ENCODE data around the gene ZNF618.

The ZNF618 gene

DNA sequence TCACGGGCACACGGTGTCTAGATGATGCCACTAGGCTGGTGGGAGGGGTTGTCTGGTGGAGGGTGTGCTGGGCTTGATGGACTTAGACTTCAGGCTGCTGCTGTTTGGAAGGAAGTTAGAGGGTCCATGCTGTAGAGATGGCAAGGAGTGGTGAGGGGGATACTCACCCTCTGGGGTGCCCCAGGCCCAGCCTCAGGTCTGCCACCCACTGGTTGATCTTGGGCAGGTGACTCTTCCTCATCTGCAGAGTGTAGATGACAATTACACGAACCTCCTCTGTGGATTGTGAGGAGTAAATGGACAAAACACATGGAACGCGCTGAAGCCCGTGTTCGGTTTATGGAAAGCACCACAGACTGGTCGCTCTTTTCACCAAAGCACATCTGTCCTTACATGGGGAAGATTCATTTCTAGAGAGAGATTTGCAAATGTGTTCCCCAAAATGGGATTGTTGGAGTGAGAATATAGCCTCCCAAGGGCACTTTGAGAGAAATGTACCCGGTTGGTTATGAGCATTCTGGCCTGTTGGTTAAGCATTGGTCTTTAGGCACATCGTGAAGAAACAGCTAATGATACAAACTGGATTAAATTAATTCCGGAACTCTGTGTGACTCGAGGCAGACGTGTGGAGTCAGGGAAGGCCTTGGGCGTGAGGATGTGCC, 58.2 kb downstream of the ZNF618 start:
- DNase-seq (ENCODE audit: low spot score): no peak

- no peak for DNase-seq (ENCODE audit: low spot score)
Observed at GRCh38 chr9:113934829-113935676, 58.9 kb downstream of the ZNF618 start.

GRCh38 chr9:113935677-113936380, 59.7 kb downstream of the ZNF618 start:
- no peak for DNase-seq (ENCODE audit: low spot score)

DNA sequence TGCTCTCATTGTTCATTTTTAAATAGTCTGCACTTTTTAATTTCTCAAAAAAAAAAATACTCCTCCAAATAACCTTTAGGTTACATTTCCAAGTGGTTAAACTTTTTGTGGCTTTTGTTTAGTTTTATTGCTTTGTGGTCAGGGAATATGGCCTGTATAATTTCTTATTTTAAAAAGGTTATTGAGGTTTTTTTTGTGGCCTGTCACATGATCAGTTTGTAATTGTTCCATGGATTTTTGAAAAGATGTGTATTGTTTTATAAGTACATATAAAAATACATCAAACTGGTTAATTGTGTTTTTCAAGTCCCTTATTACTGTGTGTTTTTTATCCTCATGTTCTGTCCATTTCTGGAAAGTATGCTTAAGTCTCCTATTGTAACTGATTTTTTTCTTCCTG, 64.0 kb downstream of the ZNF618 start:
- no peak for DNase-seq (ENCODE audit: low spot score)

DNA sequence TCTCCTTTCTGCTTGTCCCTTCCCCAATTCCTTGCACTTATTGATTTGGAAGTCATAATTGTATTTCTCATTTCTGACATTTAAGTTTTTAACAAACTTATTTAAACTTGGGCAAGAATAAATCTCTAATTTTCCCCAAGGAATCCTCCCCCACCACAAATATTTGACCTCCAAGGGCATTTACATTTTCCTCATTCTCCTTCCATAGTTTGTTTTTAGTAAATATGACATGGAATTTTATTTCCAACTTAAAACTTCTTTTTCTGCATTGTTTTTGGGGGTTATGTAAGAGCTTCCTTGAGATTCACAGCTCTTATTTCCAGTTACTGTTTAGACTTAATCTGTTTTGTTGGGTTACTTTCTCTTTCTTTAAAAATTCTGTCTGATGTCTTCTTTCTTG, 64.9 kb downstream of the ZNF618 start:
- no peak for DNase-seq (ENCODE audit: low spot score)

DNA sequence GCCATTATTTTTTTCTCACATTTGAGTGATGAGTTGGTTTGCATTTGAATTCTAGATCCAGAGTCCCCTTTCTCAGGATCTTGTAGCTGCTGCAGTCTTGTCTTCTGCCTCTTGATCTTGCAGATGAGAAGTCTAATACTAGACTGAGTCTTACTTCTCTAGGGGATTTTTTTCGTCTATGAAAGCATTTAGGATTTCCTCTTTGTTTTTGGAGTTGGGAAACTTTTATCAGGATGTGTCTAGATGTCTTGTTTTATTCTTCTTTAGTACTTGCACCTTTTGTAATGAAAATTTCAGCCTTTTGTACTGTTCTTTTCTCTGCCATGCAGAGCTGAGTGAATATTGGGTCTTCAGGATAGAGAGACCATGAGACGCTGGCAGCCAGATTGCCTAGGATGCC, 65.4 kb downstream of the ZNF618 start:
- no peak for DNase-seq (ENCODE audit: low spot score)

DNA sequence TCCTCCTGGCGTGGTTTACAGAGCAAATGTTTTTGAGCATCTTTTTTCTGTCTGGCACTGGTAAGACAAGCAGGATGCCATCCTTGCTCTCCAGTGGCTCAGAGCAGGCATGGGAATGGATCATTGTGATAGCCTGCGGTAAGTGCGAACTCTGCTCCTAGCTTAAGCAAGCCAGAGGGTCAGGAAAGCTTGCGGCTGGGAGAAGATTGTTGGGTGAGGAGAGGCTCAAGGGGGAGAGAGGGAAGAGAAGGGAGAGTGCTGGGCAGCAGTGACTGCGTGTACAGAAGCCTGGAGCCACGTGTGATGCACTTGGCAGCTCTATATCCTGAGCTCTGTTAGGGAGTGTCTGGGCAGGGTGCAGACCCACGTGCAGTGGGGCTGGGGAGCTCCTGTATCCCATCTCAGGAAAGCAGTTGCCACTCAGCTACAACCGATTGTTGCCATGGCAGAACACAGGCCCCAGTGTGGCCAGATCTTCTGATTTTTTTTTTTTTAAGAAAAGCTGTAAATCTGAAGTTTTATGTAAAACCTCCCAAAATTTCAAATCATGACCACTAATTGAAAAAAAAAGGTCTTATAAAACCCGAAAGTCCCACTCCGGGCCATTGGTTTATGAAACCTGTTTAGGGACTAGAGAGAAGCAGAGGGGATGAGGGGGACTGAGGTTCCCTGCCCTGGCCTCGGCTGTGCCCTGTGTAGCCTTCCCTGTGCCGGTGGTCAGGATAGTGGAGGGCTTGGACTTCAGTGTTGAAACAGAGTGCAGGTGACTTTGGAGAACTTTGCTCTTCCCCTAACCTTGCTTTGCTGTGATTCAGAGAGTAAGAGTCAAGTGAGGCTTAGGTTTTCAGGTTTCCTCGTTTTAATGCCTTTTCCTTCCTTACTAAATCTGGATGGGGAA, 67.3 kb downstream of the ZNF618 start:
- no peak for DNase-seq (ENCODE audit: low spot score)

DNA sequence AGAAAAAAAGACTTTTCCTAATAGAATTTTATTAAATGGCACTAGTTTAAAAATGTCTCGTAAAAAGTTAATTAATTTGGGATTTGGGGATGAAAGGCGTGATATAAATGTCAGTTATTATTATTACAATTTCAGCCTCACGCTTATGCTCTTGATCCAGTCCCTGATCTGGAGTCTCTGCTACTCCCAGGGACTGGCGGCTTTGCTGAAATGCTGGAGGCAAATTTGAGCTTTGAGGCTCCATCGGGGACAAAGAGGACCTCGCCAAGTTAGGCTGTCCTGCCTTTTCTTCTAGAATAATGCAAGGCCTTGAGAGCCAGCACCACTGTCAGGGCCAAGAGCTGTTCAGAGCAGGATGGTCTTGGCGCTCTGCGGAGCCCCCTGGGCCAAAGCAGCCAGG, 69.7 kb downstream of the ZNF618 start:
- no peak for DNase-seq (ENCODE audit: low spot score)

DNA sequence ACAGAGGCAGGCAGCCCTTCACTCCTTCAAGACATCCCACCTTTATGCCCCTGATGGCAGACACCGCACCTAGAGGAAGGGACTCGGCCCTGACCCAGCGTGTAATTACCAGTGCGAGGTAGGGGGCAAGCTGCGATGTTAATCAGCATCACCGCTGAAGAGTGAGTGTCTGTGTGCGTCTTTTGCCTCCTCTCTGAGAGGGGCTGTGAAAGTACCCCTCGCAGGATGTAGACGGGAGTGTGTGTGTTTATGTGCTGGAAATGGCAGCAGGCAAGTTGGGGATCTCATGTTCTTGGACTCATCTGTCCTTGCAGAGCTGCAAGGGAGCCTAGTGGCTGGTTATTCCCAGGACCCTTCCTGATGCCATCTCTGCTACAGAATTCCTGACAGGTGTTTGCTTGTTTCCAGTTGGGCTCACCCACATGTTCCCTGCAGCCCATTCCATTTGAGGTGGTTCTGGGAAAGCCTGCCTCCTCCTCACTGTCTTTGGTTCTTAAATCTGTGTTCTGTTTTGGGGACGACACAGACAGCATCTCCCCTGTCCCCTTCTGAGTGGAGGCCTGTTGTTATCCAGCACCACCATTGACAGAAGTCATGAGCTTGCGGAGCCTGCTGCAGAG, 70.5 kb downstream of the ZNF618 start:
- no peak for DNase-seq (ENCODE audit: low spot score)

DNA sequence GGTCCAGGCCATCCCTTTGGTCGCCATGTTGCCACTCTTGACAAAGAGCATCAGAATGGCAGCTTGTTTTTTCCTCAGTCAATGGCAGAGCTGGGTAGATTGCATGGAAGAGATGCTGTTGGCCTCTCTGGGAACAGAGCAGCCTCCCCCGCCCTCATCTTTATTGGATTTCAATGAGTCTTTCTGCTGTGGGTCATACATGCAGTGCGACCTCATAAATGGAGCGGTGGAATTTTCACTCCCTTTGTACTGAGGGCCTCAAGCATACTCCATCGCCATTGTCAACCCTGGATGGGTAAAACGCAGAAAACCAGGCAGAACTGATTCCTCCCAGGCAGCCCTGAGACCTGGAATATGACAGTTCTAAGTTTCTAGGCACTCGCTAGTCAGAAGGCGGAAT, 71.8 kb downstream of the ZNF618 start:
- no peak for DNase-seq (ENCODE audit: low spot score)

GRCh38 chr9:113948891-113949570, 72.9 kb downstream of the ZNF618 start:
- DNase-seq (ENCODE audit: low spot score): no peak

GRCh38 chr9:113949571-113950078, 73.5 kb downstream of the ZNF618 start:
- DNase-seq (ENCODE audit: low spot score): no peak

- no peak for DNase-seq (ENCODE audit: low spot score)
Observed at GRCh38 chr9:113950195-113951031, 74.3 kb downstream of the ZNF618 start.

DNA sequence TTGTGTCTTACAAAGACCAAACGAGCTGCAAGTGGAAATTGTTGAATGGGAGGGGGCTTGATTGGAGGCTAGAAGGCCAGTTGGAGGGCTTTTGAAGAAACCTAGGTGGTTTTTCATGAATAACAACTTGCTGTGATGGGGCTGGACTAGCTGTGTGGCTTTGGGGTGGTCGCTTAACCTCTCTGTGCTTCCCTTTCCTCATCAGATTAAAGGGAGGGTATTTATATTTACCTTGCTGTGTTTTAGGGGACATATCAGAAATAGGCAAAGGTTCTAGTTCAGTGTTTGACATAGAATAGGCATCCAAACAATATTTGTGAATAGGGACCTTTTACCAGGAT, 74.9 kb downstream of the ZNF618 start:
- DNase-seq (ENCODE audit: low spot score): no peak

DNA sequence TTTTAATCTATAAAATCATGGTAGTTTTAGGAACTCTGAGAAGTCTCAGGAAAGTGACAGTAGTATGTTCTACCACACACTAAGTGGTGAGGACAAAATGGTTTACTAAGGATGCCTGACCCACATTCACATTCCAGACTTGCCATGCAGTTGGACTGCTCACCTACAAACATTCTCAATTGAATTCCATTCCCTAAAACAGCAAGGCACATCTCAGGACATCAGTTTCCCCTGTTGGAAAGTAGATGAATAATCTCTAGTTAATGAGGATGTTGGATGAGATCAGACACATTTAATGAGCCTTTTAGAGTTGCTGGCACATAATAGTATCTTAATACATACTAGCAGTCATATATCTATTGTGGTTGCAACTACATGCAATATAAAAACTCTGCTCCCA, 76.6 kb downstream of the ZNF618 start:
- no peak for DNase-seq (ENCODE audit: low spot score)

GRCh38 chr9:113953531-113953930, 77.4 kb downstream of the ZNF618 start:
- DNase-seq (ENCODE audit: low spot score): no peak

- no peak for DNase-seq (ENCODE audit: low spot score)
Observed at GRCh38 chr9:113954591-113954990, 78.5 kb downstream of the ZNF618 start.

DNA sequence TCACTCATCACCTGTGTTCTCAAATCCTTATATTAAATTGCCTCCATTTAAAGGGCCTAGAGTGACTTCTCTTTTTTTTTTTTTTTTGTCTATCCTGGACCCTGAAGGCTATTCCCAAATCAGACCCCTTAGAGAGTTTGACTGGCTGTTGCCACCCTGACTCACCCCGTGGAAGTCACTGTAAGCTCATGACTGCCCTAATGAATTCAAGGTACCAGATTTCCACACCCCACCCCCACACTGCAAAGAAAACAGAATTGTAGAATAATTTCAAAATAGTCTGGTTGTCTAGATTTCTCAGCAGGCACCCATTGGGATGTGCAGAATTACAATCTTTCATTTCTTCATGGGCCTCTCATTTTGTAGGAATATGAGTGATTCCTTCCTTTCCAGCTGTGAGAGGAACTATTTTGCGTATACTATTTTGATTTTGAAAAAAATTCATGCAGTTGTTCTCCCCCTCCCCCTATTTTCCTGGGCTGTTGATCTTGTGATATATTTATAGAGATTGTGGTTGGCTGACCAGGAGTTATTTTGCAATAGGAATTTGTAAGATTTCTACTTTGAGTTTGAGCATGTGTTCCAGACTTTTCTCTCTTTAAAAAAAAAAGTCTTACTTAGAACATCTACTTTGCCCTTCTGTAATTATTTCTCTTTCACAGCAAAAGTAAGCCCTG, 79.1 kb downstream of the ZNF618 start:
- DNase-seq (ENCODE audit: low spot score): no peak

DNA sequence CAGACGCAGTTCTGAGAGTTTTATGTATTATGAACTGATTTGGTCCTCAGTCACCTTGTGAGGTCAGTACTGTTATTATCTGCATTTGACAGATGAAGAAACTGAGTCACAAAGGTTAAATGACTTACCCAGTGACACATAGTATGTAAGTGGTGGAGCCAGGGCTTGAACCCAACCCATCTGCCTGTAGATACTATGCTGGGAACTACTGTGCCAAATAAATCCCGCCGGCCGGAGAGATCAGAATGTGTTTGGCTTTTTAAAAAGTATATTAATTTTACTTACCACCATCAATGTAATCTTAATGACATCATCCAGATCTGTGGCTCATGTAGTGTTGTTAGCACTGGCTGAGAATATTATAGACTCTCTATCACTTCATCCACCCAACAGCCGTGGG, 80.8 kb downstream of the ZNF618 start:
- no peak for DNase-seq (ENCODE audit: low spot score)
